ENCODE results near the gene ARFGAP3.

The ARFGAP3 gene

GRCh38 chr22:42863349-42863961, 6.4 kb upstream of the ARFGAP3 start:
- no peak for DNase-seq (ENCODE audit: low read depth, low spot score)

- DNase-seq (ENCODE audit: low read depth, low spot score): no peak
Measured at GRCh38 chr22:42862045-42862734, 5.1 kb upstream of the ARFGAP3 start.

- DNase-seq (ENCODE audit: low read depth, low spot score): no peak
Measured at GRCh38 chr22:42860968-42861367, 3.9 kb upstream of the ARFGAP3 start.

- DNase-seq (ENCODE audit: low read depth, low spot score): no peak
Measured at GRCh38 chr22:42857845-42858481, 890 bp upstream of the ARFGAP3 start.

DNA sequence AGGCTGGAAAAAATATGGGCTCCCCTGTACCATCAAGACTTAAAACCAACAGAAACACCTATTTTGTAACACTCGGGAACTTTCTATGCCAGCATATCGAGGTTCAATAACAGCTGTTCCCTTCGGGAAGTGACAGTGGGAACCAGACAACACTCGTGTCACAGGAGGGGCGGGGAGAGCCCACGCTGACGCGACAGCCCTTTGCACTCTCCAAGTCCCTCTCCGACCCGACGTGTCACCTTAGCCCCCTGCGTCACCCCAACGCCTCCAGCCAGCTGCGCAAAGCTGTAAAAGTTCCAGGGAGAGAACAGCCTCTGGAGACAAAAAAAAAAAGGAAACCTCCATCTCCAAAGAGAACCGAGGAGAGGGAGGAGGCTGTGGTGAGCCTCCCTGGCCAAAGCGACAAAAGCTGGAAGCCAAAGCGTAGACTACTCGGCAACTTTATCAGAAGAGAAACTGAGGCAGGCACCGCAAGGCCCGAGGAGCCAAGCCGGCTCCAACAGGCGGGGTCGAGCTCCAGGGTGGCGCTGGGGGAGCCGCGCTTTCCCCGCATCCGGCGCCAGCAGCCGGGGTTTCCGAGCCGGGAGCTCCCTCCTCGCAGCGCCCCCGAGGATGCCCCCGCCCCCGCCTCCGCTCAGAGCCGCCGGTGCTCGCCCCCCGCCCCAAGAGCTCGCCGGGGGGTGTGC, 751 bp downstream of the ARFGAP3 start:
- peak; percentile 34 for DNase-seq (ENCODE audit: low read depth, low spot score)

DNA sequence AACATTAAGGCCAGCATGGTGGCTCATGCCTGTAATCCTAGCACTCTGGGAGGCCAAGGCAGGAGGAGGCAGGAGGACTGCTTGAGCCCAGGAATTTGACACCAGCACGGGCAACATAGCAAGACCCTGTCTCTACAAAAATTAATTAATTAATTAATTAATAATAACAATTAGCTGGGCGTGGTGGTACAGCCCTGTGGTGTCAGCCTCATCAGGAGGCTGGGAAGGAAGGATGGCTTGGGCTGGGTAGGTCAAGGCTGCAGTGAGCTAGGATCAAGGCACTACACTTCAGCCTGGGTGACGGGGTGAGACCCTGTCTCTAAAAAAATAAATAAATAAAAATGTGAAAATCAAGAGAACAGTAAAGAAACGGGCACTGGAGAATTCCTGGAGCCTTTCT, 1.4 kb downstream of the ARFGAP3 start:
- DNase-seq (ENCODE audit: low read depth, low spot score): no peak

GRCh38 chr22:42855211-42855610, 1.9 kb downstream of the ARFGAP3 start:
- no peak for DNase-seq (ENCODE audit: low read depth, low spot score)

- no peak for DNase-seq (ENCODE audit: low read depth, low spot score)
Measured at GRCh38 chr22:42848941-42849550, 8.0 kb downstream of the ARFGAP3 start.

DNA sequence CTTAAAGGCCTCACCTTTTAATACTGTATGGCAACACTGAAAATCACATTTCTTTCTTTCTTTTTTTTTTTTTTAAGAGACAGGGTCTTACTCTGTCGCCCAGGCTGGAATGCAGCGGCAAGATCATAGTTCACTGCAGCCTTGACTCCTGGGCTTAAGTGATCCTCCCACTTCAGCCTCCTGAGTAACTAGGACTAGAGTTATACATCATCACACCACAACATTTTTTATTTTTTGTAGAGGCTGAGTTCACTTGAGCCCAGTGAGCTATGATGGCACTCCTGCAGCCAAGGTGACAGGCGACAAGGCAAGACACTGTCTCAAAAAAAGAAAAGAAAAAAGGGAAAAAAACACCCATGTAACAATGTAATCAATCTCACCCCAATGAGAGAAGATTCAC, 10.0 kb downstream of the ARFGAP3 start:
- DNase-seq (ENCODE audit: low read depth, low spot score): no peak

DNA sequence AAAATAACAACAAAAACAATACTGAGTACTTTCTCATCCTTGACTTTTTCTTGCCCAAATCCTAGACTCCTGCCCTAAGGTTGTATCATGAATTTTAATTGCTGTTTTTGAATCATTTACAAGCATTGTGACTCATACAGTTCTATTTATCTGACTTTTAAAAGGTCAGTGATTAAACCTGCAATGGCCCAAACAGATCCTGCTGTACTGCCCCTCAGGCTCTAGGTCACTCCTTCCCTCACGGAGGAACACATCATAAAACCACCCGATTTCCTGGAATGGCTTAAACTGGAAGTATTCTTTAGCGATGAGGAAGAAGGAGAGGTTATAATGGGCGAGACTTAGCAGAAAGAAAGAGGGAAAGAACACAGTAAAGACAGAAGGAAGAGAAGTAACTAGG, 12.3 kb downstream of the ARFGAP3 start:
- no peak for DNase-seq (ENCODE audit: low read depth, low spot score)

DNA sequence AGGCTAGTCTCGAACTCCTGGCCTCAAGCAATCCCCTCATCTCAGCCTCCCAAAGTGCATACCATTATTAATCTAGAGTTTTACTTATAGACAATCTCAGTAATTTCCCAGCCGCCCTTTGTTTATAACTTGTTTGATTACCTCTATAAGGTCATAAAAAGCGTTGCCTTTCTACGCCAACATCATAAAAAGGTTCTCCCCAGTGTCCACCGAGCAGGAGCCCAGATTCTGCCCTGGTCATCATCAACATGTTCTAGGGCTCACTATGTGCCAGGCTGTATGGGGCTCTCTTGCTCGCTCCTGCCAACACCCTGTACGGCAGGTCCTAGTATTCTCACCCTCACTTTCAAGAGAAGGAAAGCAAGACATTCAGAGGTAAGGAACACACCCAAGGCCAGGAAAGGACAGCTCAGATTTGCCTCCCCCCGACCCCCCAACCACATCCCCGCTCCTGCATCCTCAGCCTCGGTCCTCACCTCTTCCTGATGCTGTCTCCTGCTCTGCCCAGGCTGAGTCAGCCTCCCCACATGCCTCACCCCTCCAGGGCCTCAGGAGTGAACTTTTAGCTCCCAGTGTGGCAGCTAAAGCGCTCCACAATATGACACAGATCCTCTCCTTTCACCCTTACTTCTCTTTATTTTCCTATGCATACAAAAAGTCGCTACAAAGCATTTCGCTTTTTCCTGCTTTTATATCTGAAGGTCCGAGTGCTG, 14.3 kb downstream of the ARFGAP3 start:
- DNase-seq (ENCODE audit: low read depth, low spot score): no peak

DNA sequence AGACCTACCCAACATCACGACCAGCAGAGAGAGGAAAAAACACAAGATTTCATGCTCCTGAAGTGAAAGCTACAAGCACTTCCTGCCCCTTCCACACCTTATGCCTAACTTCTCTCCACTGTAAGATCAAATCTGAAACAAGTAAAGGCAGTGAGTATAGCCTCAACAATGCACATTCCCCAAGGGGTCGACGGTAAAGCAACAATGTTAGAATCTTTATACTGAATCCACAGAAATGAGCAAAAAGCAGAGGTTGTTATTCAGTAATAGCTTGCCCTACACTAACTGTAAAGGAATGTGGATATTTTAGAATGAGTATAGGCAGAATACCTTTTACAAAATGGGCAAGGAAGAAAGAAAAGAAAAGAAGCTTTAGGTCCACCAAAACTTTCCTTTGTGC, 15.6 kb downstream of the ARFGAP3 start:
- no peak for DNase-seq (ENCODE audit: low read depth, low spot score)

DNA sequence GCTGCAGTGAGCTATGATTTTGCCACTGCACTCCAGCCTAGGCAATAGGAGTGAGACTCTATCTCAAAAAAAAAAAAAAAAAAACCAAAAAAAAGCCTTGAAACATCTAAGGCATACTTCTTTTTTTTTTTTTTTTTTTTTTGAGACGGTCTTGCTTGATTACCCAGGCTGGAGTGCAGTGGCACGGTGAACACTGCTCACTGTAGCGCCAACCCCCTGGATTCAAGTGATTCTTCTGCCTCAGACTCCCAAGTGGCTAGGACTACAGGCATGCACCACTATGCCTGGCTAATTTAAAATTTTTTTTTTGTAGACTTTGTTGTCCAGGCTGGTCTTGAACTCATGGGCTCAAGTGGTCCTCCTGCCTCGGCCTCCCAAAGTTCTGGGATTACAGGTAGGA, 19.5 kb downstream of the ARFGAP3 start:
- no peak for DNase-seq (ENCODE audit: low read depth, low spot score)

DNA sequence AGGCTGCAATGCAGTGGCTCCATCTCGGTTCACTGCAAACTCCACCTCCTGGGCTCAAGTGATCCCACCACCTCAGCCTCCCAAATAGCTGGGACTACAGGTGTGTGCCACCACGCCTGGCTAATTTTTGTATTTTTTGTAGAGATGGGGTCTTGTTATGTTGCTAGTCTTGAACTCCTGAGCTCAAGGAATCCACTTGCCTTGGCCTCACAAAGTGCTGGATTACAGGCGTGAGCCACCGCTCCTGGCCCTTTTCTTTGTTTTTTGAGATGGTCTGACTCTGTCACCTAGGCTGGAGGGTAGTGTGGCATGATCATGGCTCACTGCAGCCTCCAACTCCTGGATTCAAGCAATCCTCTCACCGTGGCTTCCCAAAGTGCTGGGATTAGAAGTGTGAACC, 21.0 kb downstream of the ARFGAP3 start:
- DNase-seq (ENCODE audit: low read depth, low spot score): no peak

- DNase-seq (ENCODE audit: low read depth, low spot score): no peak
Measured at GRCh38 chr22:42834177-42834949, 22.7 kb downstream of the ARFGAP3 start.

DNA sequence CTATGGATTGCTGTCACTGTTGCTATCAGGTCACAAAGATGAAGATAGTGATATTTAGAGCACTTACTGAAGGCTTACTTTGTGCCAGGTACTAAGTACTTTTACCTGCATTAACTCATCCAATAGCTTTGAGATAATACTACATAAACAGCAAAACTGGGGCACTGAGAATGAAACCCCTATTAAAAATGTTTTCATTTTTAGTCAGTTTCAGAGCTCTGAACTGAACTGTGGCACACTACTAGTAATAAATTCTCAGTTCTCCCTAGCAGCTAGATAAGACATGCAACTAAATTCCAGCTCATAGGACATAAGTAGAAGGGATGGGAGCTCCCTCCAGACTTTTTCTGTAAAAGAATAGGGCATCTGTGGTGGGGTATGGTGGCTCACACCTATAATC, 24.0 kb downstream of the ARFGAP3 start:
- DNase-seq (ENCODE audit: low read depth, low spot score): no peak

GRCh38 chr22:42831712-42832111, 25.4 kb downstream of the ARFGAP3 start:
- DNase-seq (ENCODE audit: low read depth, low spot score): no peak

DNA sequence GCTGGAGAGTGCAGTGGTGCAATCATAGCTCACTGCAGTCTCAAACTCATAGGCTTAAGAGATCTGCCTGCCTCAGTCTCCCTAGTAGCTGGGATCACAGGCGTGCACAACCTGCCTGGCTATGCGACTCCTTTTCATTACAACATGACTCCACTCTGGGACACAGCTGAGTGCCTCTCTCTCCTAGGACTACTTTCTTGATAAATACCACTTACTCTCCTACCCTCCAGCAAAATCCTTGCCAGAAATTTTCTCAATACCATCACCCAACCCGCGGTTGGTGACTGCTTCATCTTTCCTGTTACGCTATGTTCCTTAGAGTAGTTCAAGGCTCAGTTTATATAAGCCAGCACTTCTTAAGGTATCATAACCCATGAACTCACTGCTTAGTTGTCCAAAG, 26.9 kb downstream of the ARFGAP3 start:
- no peak for DNase-seq (ENCODE audit: low read depth, low spot score)

DNA sequence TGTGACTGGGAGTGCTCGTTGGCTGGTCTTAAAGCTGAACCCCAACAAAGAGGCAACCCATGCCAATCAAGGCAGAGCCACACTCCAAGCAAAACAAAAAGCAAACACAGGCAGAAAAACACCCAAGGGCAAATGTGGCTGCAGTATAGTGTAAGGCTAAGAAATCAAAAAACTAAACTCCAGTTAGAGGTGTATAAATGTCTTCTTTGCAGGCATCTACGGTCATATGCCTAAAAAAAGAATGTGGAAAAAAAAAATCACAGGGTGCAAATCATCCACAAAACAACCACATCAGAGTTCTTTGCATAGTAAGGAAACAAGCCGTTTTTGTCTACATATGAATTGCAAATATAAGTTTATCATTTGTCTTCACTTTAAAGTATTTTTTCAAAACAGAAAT, 27.8 kb downstream of the ARFGAP3 start:
- no peak for DNase-seq (ENCODE audit: low read depth, low spot score)

GRCh38 chr22:42825796-42826195, 31.3 kb downstream of the ARFGAP3 start:
- no peak for DNase-seq (ENCODE audit: low read depth, low spot score)

GRCh38 chr22:42821386-42821785, 35.7 kb downstream of the ARFGAP3 start:
- DNase-seq (ENCODE audit: low read depth, low spot score): no peak

Data from activated CD4-positive, CD25-positive, alpha-beta regulatory T cell treated with anti-CD3 and anti-CD28 coated beads, Interleukin-2, amount 50 U/mL, for 16 hours (primary cell).